Smooth muscle cell (in vitro differentiated cells): Measurements from ENCODE around the gene PARD3. TPM values are rescaled to one million over a fixed set of nuclear protein-coding genes. Genes with fewer than 3 reads are reported as not detected.

ENCODE experiments used
- DNase-seq: peaks from one replicate; lab custom pipeline; 2025; ENCODE audit not compliant: unreplicated experiment; lab: John Stamatoyannopoulos, UW
- H2AFZ ChIP-seq: fragments of 200-600 bp; sonication (generic); 2 replicates; pipeline ENCODE4 v1.6.0; 2016; ENCODE audit warnings: antibody characterized with exemption, low read depth, mild to moderate bottlenecking
- H3F3A ChIP-seq: fragments of 200-600 bp; sonication (generic); 2 replicates; pipeline ENCODE4 v1.6.0; 2017; ENCODE audit warnings: antibody characterized with exemption, low read depth
- H3K27ac ChIP-seq: fragments of 200-600 bp; sonication (generic); 2 replicates; pipeline ENCODE4 v1.5.1; 2016; ENCODE audit warnings: low read depth, mild to moderate bottlenecking
- H3K27me3 ChIP-seq: fragments of 200-600 bp; sonication (generic); 2 replicates; pipeline ENCODE4 v1.6.1; 2016; ENCODE audit warnings: low read depth, mild to moderate bottlenecking
- H3K36me3 ChIP-seq: fragments of 200-600 bp; sonication (generic); 2 replicates; pipeline ENCODE4 v1.5.1; 2016; ENCODE audit warnings: low read depth
- H3K4me1 ChIP-seq: fragments of 200-600 bp; sonication (generic); 2 replicates; pipeline ENCODE4 v1.5.1; 2016; ENCODE audit warnings: low read depth
- H3K4me2 ChIP-seq: fragments of 200-600 bp; sonication (generic); 2 replicates; pipeline ENCODE4 v1.6.0; 2016; ENCODE audit warnings: mild to moderate bottlenecking
- H3K4me3 ChIP-seq: fragments of 200-600 bp; sonication (generic); 2 replicates; pipeline ENCODE4 v1.5.1; 2016; ENCODE audit warnings: mild to moderate bottlenecking
- H3K79me2 ChIP-seq: fragments of 200-600 bp; sonication (generic); 2 replicates; pipeline ENCODE4 v1.6.0; 2016; ENCODE audit warnings: low read depth, mild to moderate bottlenecking
- H3K9ac ChIP-seq: fragments of 200-600 bp; sonication (generic); 2 replicates; pipeline ENCODE4 v1.6.0; 2016; ENCODE audit warnings: low read depth
- H3K9me3 ChIP-seq: fragments of 200-600 bp; sonication (generic); replicated peaks from 2 replicates; pipeline ENCODE4 v1.5.1; 2016; ENCODE audit warnings: low read depth
- H4K20me1 ChIP-seq: fragments of 200-600 bp; sonication (generic); 2 replicates; pipeline ENCODE4 v1.6.0; 2016; ENCODE audit warnings: low read depth
- WGBS: methylation state at CpG from one replicate; pipeline ENCODE4 v1.1.7; 2016; ENCODE audit warnings: low lambda C conversion rate; 5-methylcytosine and 5-hydroxymethylcytosine counted together
- polyA plus RNA-seq: library from polyadenylated mRNA; unstranded; fragments of >200 nt; fragmentation: Nextera tagmentation; extraction: Ambion mirVana; gene quantifications from 2 replicates; pipeline ENCODE4 v1.2.1, GENCODE V29; 2016
- total RNA-seq: library from RNA; depleted of rRNA; stranded (reverse); fragments of >200 nt; gene quantifications from 2 replicates; pipeline ENCODE4 v1.2.3, GENCODE V29; 2014
- TF ChIP-seq, protein P1 (sequence below): fragments of 200-600 bp; sonication (generic); IDR thresholded peaks from 2 replicates; pipeline ENCODE4 v1.5.1; 2017; ENCODE audit warnings: borderline replicate concordance, mild to moderate bottlenecking, antibody characterized with exemption; ENCODE audit not compliant: insufficient read depth, poor library complexity, severe bottlenecking

PARD3 gene
- total and polyA plus RNA-seq, 2 experiments from 2014 or later = 17.5 to 26.0 TPM

GRCh38 chr10:34607894-34608293 is 207.2 kb downstream of the PARD3 start:
- Histone ChIP-seq H3K27ac (no peak overlapping the region), H3K4me2 (no peak overlapping the region), H3K9ac (no peak overlapping the region), H3K79me2 (peaks cover 14% of the 10 kb centered on the region), H3K4me3 (no peak overlapping the region), H3K4me1 (no peaks in the 10 kb centered on the region), H3K36me3 (no peaks in the 10 kb centered on the region), H3K9me3 (no peaks in the 10 kb centered on the region), H3K27me3 (no peaks in the 10 kb centered on the region), H2AFZ (no peak overlapping the region), H3F3A (no peaks in the 10 kb centered on the region), H4K20me1 (peaks cover 22% of the 10 kb centered on the region)
- DNase-seq = no peak
- WGBS = 80% methylated on average over 3 of the region's 3 CpGs
- TF ChIP-seq, protein P1, sequence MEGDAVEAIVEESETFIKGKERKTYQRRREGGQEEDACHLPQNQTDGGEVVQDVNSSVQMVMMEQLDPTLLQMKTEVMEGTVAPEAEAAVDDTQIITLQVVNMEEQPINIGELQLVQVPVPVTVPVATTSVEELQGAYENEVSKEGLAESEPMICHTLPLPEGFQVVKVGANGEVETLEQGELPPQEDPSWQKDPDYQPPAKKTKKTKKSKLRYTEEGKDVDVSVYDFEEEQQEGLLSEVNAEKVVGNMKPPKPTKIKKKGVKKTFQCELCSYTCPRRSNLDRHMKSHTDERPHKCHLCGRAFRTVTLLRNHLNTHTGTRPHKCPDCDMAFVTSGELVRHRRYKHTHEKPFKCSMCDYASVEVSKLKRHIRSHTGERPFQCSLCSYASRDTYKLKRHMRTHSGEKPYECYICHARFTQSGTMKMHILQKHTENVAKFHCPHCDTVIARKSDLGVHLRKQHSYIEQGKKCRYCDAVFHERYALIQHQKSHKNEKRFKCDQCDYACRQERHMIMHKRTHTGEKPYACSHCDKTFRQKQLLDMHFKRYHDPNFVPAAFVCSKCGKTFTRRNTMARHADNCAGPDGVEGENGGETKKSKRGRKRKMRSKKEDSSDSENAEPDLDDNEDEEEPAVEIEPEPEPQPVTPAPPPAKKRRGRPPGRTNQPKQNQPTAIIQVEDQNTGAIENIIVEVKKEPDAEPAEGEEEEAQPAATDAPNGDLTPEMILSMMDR = no peak

DNA sequence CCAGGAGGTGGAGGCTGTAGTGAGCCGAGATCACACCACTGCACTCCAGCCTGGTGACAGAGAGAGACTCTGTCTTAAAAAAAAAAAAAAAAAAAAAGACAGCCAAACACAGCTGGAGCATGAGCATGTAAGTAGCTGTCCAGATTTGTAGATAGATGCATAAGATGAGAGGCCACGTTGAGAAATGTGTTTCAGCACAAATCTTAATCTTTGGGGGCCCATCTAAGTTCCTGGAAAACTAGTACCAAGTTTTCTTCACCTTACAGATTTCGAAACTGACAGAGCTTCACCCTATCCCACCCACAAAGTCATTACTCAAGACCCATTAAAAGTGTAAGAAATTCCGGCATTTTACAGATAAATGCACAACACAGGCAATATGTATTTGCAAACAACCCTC is 208.2 kb downstream of the PARD3 start:
- Histone ChIP-seq H3K9me3 (no peaks in the 10 kb centered on the region), H3K4me2 (no peak overlapping the region), H3K27me3 (no peaks in the 10 kb centered on the region), H3K79me2 (peaks cover 4% of the 10 kb centered on the region), H4K20me1 (peaks cover 21% of the 10 kb centered on the region), H3K9ac (no peak overlapping the region), H3K4me1 (no peaks in the 10 kb centered on the region), H3K4me3 (no peak overlapping the region), H2AFZ (no peak overlapping the region), H3F3A (no peaks in the 10 kb centered on the region), H3K27ac (no peak overlapping the region), H3K36me3 (no peaks in the 10 kb centered on the region)
- no peak for DNase-seq
- TF ChIP-seq, protein P1 = no peak
- 75% methylated on average over 4 of the region's 4 CpGs for WGBS

GRCh38 chr10:34602478-34602877 is 212.6 kb downstream of the PARD3 start:
- Histone ChIP-seq H3K9ac (no peak overlapping the region), H3K9me3 (no peaks in the 10 kb centered on the region), H2AFZ (no peak overlapping the region), H3F3A (no peaks in the 10 kb centered on the region), H3K27ac (no peak overlapping the region), H4K20me1 (peaks cover 17% of the 10 kb centered on the region), H3K27me3 (no peaks in the 10 kb centered on the region), H3K4me2 (no peak overlapping the region), H3K79me2 (peaks cover 15% of the 10 kb centered on the region), H3K4me3 (no peak overlapping the region), H3K4me1 (no peaks in the 10 kb centered on the region), H3K36me3 (no peaks in the 10 kb centered on the region)
- DNase-seq = no peak
- TF ChIP-seq, protein P1 = no peak
- 98% methylated on average over 4 of the region's 4 CpGs for WGBS

DNA sequence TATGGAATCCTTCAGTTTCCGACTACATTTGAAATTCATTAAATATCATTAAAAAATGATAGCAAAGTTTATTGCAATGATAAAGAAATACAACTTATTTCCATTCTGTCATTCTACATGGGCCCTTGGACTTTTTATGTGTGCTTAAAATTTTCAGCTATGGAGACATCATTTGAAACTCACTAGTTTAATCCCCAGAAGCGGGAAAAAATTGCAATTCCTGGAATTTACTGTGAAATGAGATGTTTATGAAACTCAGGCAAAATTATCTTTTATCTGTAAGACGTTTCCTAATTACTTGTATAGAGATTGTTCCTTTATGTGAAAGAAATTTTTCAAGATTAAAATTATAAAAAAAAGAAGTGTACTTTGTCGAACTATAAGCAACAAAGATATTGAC is 213.4 kb downstream of the PARD3 start:
- H3K4me1 ChIP-seq = no peaks in the 10 kb centered on the region
- H3K4me2 ChIP-seq = no peak overlapping the region
- no peak overlapping the region for H2AFZ ChIP-seq
- peaks cover 12% of the 10 kb centered on the region for H4K20me1 ChIP-seq
- no peaks in the 10 kb centered on the region for H3F3A ChIP-seq
- H3K27ac ChIP-seq = no peak overlapping the region
- no peaks in the 10 kb centered on the region for H3K27me3 ChIP-seq
- TF ChIP-seq, protein P1 = no peak
- peaks cover 17% of the 10 kb centered on the region for H3K79me2 ChIP-seq
- 93% methylated on average over 4 of the region's 4 CpGs for WGBS
- H3K36me3 ChIP-seq = no peaks in the 10 kb centered on the region
- no peaks in the 10 kb centered on the region for H3K9me3 ChIP-seq
- no peak overlapping the region for H3K4me3 ChIP-seq
- no peak overlapping the region for H3K9ac ChIP-seq
- no peak for DNase-seq
